Right ventricle myocardium superior (tissue), 1 donor: Measurements from ENCODE around the gene MAP2K2. TPM values are rescaled to one million over a fixed set of nuclear protein-coding genes. Genes with fewer than 3 reads are reported as not detected.
A peak's percentile ranks its signal among the peaks of the same experiment; 100 is the strongest.
"Not testable (repeated sequence)": the region's sequence is repeated elsewhere in the genome, so short reads cannot be mapped to it uniquely, and the experiment has no call there.

Experiments
- ATAC-seq: fragments of 200-7000 bp; cut with Tn5 transposase; one replicate; pipeline ENCODE4 v1.9.1; 2020; ENCODE audit warnings: mild to moderate bottlenecking; ENCODE audit not compliant: poor library complexity
- DNase-seq: peaks from one replicate; pipeline ENCODE4 v3.0.0-alpha.2; 2020
- intact Hi-C: fragments of 100-400 bp; cut with DNase I; formaldehyde crosslinking; loops from one replicate; pipeline ENCODE4 v1.11.2; 2022
- long read RNA-seq: library from polyadenylated mRNA; unstranded; transcript quantifications from one replicate; pipeline ENCODE4 v2.0.0, GENCODE V29; 2021
- total RNA-seq: library from RNA; stranded (reverse); fragmentation: NEBNext Ultra II Directional; extraction: Animal tissue kit (Norgen Biotek cat#: 25700); gene quantifications from one replicate; pipeline ENCODE4 v1.2.1, GENCODE V29; 2021
- donor health status: DM: no; HTN: yes; CAD: no; lungs with severe emphysema.

Gene MAP2K2
- total RNA-seq: 136 TPM
- long read RNA-seq, transcript MAP2K2-201 (11 exons, 1,734 nt): major isoform, 542 of 652 reads
- long read RNA-seq, partial matches to known transcripts: 43 of 652 reads
- long read RNA-seq, other reads (novel, unspliced or antisense): 67 of 652 reads

- peak; percentile 99 for ATAC-seq
- intact Hi-C loops: loop anchor here (10.0 kb wide), 1 partner anchor 119 kb away; the partner anchor contains the start of gene PIAS4
- DNase-seq: peak; percentile 96
These were observed at the start of gene MAP2K2 for GRCh38 chr19:4123615-4124568. Gene MAP2K2, minus strand, starts transcription at chr19:4124122. Its CDS starts 247 bp downstream, at chr19:4123875.

- DNase-seq (peak; percentile 68), ATAC-seq (peak; percentile 92)
- intact Hi-C loops: no loop called here
These were observed 49.0 kb upstream of the MAP2K2 start for GRCh38 chr19:4172861-4173473.

GRCh38 chr19:4171676-4172075 is 47.8 kb upstream of the MAP2K2 start:
- DNase-seq (no peak), ATAC-seq (no peak)
- intact Hi-C loops: no loop called here

GRCh38 chr19:4164262-4164661 is 40.3 kb upstream of the MAP2K2 start:
- ATAC-seq (no peak), DNase-seq (no peak)
- intact Hi-C loops: no loop called here

GRCh38 chr19:4161415-4162077 is 37.6 kb upstream of the MAP2K2 start:
- ATAC-seq (no peak), DNase-seq (no peak)
- intact Hi-C loops: no loop called here

GRCh38 chr19:4157971-4158370 is 34.0 kb upstream of the MAP2K2 start:
- intact Hi-C loops, DNase-seq, ATAC-seq: not testable (repeated sequence)

- ATAC-seq (no peak), DNase-seq (no peak)
- intact Hi-C loops: no loop called here
These were observed 33.2 kb upstream of the MAP2K2 start for GRCh38 chr19:4157164-4157563.

GRCh38 chr19:4154571-4155312 is 30.8 kb upstream of the MAP2K2 start:
- ATAC-seq (no peak), DNase-seq (no peak)
- intact Hi-C loops: no loop called here

GRCh38 chr19:4152241-4152998 is 28.5 kb upstream of the MAP2K2 start:
- ATAC-seq: no peak
- intact Hi-C loops: no loop called here
- DNase-seq: no peak

- ATAC-seq (no peak), DNase-seq (no peak)
- intact Hi-C loops: no loop called here
These were observed 27.7 kb upstream of the MAP2K2 start for GRCh38 chr19:4151623-4152022.

GRCh38 chr19:4149518-4150288 is 25.8 kb upstream of the MAP2K2 start:
- ATAC-seq (no peak), DNase-seq (no peak)
- intact Hi-C loops: no loop called here

GRCh38 chr19:4144666-4145249 is 20.8 kb upstream of the MAP2K2 start:
- no peak for DNase-seq
- ATAC-seq: no peak
- intact Hi-C loops: no loop called here

- ATAC-seq, intact Hi-C loops, DNase-seq: not testable (repeated sequence)
These were observed 19.0 kb upstream of the MAP2K2 start for GRCh38 chr19:4142916-4143315.

- ATAC-seq (peak; percentile 93), DNase-seq (no peak)
- intact Hi-C loops: no loop called here
These were observed 16.4 kb upstream of the MAP2K2 start for GRCh38 chr19:4140237-4140711.

GRCh38 chr19:4139614-4140236 is 15.8 kb upstream of the MAP2K2 start:
- DNase-seq: peak; percentile 88
- peak; percentile 94 for ATAC-seq
- intact Hi-C loops: no loop called here

- DNase-seq (no peak), ATAC-seq (no peak)
- intact Hi-C loops: no loop called here
These were observed 14.5 kb upstream of the MAP2K2 start for GRCh38 chr19:4138445-4138844.
